ENCODE data around the gene TIMM10B. TPM values are rescaled to one million over a fixed set of nuclear protein-coding genes. Genes with fewer than 3 reads are reported as not detected.

TIMM10B gene
- total and polyA plus RNA-seq, 2 of the 4 experiments (the other 2 are of a cell fraction), result 24.7 to 27.1 TPM

DNA sequence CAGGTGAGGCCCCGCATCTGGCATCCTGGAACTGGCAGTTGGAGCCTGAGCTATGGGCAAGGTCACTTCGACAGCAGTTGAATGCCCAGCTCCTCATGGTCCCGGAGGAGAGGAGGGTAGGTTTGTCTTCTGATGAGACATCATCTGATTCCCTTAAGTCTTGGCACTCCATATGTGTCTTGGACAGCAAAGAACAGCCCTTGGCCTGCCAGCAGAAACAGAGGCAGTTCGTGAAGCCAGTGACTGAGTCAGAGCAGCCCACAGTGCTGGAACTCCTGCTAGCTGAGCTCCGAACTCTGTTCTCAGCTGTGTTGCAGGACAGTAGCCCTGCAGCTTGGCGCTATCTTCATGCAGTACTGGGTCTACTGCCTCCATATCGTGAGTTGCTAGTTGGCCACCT lies 16.8 kb downstream of the TIMM10B start:
- H2BK120ac ChIP-seq (ENCODE audit: low read depth, low read length), result no peak overlapping the region
- H2BK15ac ChIP-seq (ENCODE audit: low read depth, low read length), result no peak overlapping the region
- H4K5ac ChIP-seq (ENCODE audit: low read depth, low read length), result no peak overlapping the region
- no peak overlapping the region for H3K23ac ChIP-seq (ENCODE audit: low read depth, low read length)
- intact Hi-C loops (cut with micrococcal nuclease) (no loop called here), in situ Hi-C loops (cut with MboI; ENCODE audit: low sequenced_read_pairs) (no loop called here), dilution Hi-C loops (cut with HindIII; ENCODE audit: low sequenced_read_pairs, unreplicated experiment) (no loop called here)
- H3K18ac ChIP-seq (ENCODE audit: low read depth, low read length), result no peak overlapping the region
- no peak overlapping the region for H3K9ac ChIP-seq (ENCODE audit: low read depth, low read length)
- no peak overlapping the region for H2BK20ac ChIP-seq (ENCODE audit: low read depth, low read length)
- H4K20me1 ChIP-seq (ENCODE audit: insufficient read depth, low read length), result no peaks in the 10 kb centered on the region
- no TSS peak for BruUV-seq (replicated peaks)
- no peak overlapping the region for H2BK5ac ChIP-seq (ENCODE audit: low read depth, low read length, poor library complexity, severe bottlenecking)
- H3K4ac ChIP-seq (ENCODE audit: low read depth, low read length), result no peak overlapping the region
- H3K4me3 ChIP-seq (ENCODE audit: insufficient read depth, low read depth, low read length), result no peak overlapping the region
- no peak overlapping the region for H3K14ac ChIP-seq (replicated peaks; ENCODE audit: low read depth, low read length)
- peak; percentile 67 for ATAC-seq (ENCODE audit: low read depth)
- peaks cover 4 to 8% of the 10 kb centered on the region in 2 experiments; a peak in 2 of 4 replicates for H3K79me1 ChIP-seq (ENCODE audit: low read depth in 1 of 2, low read length in 2 of 2)
- H3K56ac ChIP-seq (ENCODE audit: extremely low read depth, insufficient read depth, low read length), result no peak overlapping the region
- no peaks in the 10 kb centered on the region for H3K27me3 ChIP-seq (ENCODE audit: control insufficient read depth, insufficient read depth, low read length)
- H3K4me1 ChIP-seq (ENCODE audit: control insufficient read depth, insufficient read depth, low read length), result no peaks in the 10 kb centered on the region
- POLR2A ChIA-PET (ENCODE audit: unreplicated experiment), result no interaction called here
- no peak overlapping the region for H2AK5ac ChIP-seq (ENCODE audit: low read depth, low read length)
- no peak overlapping the region for H4K91ac ChIP-seq (ENCODE audit: insufficient read depth, low read depth, low read length)
- WGBS, 2 experiments (ENCODE audit: extremely low coverage in 2 of 2, insufficient read length in 1 of 2), result 78% methylated on average over 1 of the region's 7 CpGs; no CpG with 5 or more reads in 1 of the 2 experiments
- H2AFZ ChIP-seq (replicated peaks; ENCODE audit: low read length, poor library complexity), result no peak overlapping the region
- H3K9me1 ChIP-seq (ENCODE audit: insufficient read depth, low read length), result peaks cover 9% of the 10 kb centered on the region; the same call in 1 of the 2 replicates
- H3K4me2 ChIP-seq (ENCODE audit: low read depth, low read length), result no peak overlapping the region
- H3K9me3 ChIP-seq (ENCODE audit: control insufficient read depth, insufficient read depth, low read length), result no peaks in the 10 kb centered on the region
- no peak overlapping the region for H4K8ac ChIP-seq (ENCODE audit: low read depth in 2 of 2, low read length in 2 of 2)
- peaks cover 16% of the 10 kb centered on the region for H3K36me3 ChIP-seq (ENCODE audit: control insufficient read depth, insufficient read depth, low read length)
- CTCF ChIA-PET, result no interaction called here
- peak; percentile 68 for DNase-seq
- no peak overlapping the region for H2AK9ac ChIP-seq (replicated peaks; ENCODE audit: low read depth, low read length, poor library complexity)
- H3K27ac ChIP-seq (ENCODE audit: insufficient read depth, low read length), result no peak overlapping the region
- TF ChIP-seq MXI1 (IDR thresholded peaks at IDR 0.05; ENCODE audit: borderline replicate concordance, low read depth, low read length) (no peak), CEBPB (IDR thresholded peaks at IDR 0.05; ENCODE audit: low read depth, low read length) (no peak), SMC3 (IDR thresholded peaks at IDR 0.05; ENCODE audit: low read depth, low read length) (no peak), RAD21 (IDR thresholded peaks at IDR 0.05; ENCODE audit: low read length) (no peak), MAZ (IDR thresholded peaks at IDR 0.05; ENCODE audit: borderline replicate concordance, low read depth, low read length) (no peak), MAFK (IDR thresholded peaks at IDR 0.05; ENCODE audit: low read depth, low read length) (no peak), RCOR1 (IDR thresholded peaks at IDR 0.05; ENCODE audit: insufficient replicate concordance, low read length) (no peak), POLR2A (IDR thresholded peaks at IDR 0.05; ENCODE audit: low read depth, low read length) (no peak), BHLHE40 (IDR thresholded peaks at IDR 0.05; ENCODE audit: low read depth, low read length) (no peak), CHD1 (IDR thresholded peaks at IDR 0.05; ENCODE audit: low read depth, low read length) (no peak)

Measured in IMR-90 (cell line).